ENCODE measurements around the gene ARHGAP33. TPM values are rescaled to one million over a fixed set of nuclear protein-coding genes. Genes with fewer than 3 reads are reported as not detected.
A peak's percentile ranks its signal among the peaks of the same experiment; 100 is the strongest.

The ARHGAP33 gene
- total and polyA plus RNA-seq, 10 of the 15 experiments (the other 5 are each of a cell fraction or from before 2014, with no cell fraction given) = 0.05 to 22.9 (median 2.3) TPM; not detected in 1

DNA sequence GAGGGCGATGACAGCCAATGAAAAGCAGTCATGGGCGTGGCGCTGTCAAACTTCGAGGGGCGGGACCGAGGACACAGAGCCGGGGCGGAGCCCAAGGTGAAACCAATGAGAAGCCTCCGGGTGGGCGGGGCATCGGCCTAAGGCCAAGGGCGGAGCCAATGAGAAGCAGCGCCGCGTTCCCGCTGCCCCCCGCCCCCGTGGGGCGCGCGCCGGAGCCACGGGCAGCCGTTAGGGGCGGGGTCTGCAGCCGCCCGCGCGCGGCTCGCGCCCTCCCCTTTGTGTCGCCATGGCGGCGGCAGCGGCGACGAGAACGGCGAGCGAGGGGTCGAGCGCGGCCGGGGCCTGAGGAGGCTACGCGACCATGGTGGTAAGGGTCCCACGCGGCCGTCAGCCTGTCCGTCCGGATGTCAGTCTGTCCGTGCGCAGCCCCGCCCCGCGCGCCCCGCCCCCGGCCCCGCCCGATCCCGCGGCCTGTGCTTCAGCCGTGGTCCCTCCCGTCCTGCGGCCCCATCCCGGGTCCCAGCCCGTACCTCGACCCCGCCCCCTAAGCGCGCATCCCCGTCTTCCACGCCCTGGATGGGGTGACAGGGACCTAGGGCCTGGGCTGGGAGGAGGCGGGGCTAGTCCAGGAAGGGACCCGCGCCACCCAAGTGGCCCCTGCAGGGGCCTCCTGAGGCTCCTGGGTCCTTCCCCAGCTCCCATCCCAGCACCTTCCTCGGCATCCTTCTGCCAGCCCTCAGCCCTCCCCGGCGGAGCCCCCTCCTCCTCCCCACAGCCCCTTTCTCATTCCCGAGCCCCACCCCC, at the start of gene ARHGAP33 (continued):
- TF ChIP-seq ZNF384 (IDR thresholded peaks at IDR 0.05; ENCODE audit: borderline replicate concordance, low read depth, low read length) (no peak), RCOR1 (conservative IDR thresholded peaks at IDR 0.05; ENCODE audit: low read depth, low read length) (no peak), MXI1 (IDR thresholded peaks at IDR 0.05; ENCODE audit: low read depth, low read length) (0 out of 2 replicates have a peak, but pooled peaks have one; percentile 37), RBBP5 (conservative IDR thresholded peaks at IDR 0.05) (no peak), RFX5 (IDR thresholded peaks at IDR 0.05; ENCODE audit: low read depth, low read length) (peak; percentile 67), HCFC1 (IDR thresholded peaks at IDR 0.05; ENCODE audit: low read length) (no peak; the same call in 1 of the 2 replicates), FOXK2 (IDR thresholded peaks at IDR 0.05) (no peak), ZNF217 (IDR thresholded peaks at IDR 0.05) (no peak), ZNF622 (IDR thresholded peaks at IDR 0.05) (no peak), POLR2A (IDR thresholded peaks at IDR 0.05; ENCODE audit: low read depth, low read length) (peak; percentile 80), NBN (IDR thresholded peaks at IDR 0.05) (no peak), NR2C1 (IDR thresholded peaks at IDR 0.05) (0 out of 2 replicates have a peak, but pooled peaks have one; percentile 19), BHLHE40 (IDR thresholded peaks at IDR 0.05; ENCODE audit: borderline replicate concordance in 1 of 2, low read depth in 2 of 2, low read length in 1 of 2) (peak in 1 of 2 experiments; percentile 78; a peak in 2 of 4 replicates), CHD4 (IDR thresholded peaks at IDR 0.05) (no peak), NFXL1 (IDR thresholded peaks at IDR 0.05; ENCODE audit: borderline replicate concordance) (no peak), WRNIP1 (IDR thresholded peaks at IDR 0.05; ENCODE audit: borderline replicate concordance, low read depth, low read length) (no peak), EED (IDR thresholded peaks at IDR 0.05; ENCODE audit: low read depth) (no peak), CBFB (IDR thresholded peaks at IDR 0.05; ENCODE audit: low read depth) (no peak), HDAC6 (IDR thresholded peaks at IDR 0.05; ENCODE audit: unreplicated experiment) (no peak), ZNF207 (IDR thresholded peaks at IDR 0.05; ENCODE audit: borderline replicate concordance) (no peak), BMI1 (IDR thresholded peaks at IDR 0.05; ENCODE audit: borderline replicate concordance) (no peak), NR2C2 (IDR thresholded peaks at IDR 0.05; ENCODE audit: borderline replicate concordance, control insufficient read depth, insufficient read length, low read depth) (no peak), MTA3 (IDR thresholded peaks at IDR 0.05; ENCODE audit: borderline replicate concordance, low read length) (no peak), SMARCA5 (IDR thresholded peaks at IDR 0.05) (no peak), JUND (IDR thresholded peaks at IDR 0.05; ENCODE audit: low read depth, low read length) (no peak), ETV6 (conservative IDR thresholded peaks at IDR 0.05 in 1 of 2, IDR thresholded peaks at IDR 0.05 in 1 of 2; ENCODE audit: borderline replicate concordance in 1 of 2, low read depth in 1 of 2) (no peak)
- TF ChIP-seq, protein P1, sequence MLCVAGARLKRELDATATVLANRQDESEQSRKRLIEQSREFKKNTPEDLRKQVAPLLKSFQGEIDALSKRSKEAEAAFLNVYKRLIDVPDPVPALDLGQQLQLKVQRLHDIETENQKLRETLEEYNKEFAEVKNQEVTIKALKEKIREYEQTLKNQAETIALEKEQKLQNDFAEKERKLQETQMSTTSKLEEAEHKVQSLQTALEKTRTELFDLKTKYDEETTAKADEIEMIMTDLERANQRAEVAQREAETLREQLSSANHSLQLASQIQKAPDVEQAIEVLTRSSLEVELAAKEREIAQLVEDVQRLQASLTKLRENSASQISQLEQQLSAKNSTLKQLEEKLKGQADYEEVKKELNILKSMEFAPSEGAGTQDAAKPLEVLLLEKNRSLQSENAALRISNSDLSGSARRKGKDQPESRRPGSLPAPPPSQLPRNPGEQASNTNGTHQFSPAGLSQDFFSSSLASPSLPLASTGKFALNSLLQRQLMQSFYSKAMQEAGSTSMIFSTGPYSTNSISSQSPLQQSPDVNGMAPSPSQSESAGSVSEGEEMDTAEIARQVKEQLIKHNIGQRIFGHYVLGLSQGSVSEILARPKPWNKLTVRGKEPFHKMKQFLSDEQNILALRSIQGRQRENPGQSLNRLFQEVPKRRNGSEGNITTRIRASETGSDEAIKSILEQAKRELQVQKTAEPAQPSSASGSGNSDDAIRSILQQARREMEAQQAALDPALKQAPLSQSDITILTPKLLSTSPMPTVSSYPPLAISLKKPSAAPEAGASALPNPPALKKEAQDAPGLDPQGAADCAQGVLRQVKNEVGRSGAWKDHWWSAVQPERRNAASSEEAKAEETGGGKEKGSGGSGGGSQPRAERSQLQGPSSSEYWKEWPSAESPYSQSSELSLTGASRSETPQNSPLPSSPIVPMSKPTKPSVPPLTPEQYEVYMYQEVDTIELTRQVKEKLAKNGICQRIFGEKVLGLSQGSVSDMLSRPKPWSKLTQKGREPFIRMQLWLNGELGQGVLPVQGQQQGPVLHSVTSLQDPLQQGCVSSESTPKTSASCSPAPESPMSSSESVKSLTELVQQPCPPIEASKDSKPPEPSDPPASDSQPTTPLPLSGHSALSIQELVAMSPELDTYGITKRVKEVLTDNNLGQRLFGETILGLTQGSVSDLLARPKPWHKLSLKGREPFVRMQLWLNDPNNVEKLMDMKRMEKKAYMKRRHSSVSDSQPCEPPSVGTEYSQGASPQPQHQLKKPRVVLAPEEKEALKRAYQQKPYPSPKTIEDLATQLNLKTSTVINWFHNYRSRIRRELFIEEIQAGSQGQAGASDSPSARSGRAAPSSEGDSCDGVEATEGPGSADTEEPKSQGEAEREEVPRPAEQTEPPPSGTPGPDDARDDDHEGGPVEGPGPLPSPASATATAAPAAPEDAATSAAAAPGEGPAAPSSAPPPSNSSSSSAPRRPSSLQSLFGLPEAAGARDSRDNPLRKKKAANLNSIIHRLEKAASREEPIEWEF (IDR thresholded peaks at IDR 0.05; ENCODE audit: insufficient replicate concordance, low read depth, low read length) = no peak
- TF ChIP-seq, protein P2, sequence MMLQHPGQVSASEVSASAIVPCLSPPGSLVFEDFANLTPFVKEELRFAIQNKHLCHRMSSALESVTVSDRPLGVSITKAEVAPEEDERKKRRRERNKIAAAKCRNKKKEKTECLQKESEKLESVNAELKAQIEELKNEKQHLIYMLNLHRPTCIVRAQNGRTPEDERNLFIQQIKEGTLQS (IDR thresholded peaks at IDR 0.05; ENCODE audit: borderline replicate concordance, extremely low read depth, low read depth, low read length) = no peak
